SU-DHL-6 (cell line): ENCODE measurements around the gene AP5S1.

Experiments
- H2AFZ ChIP-seq: fragments of 200-600 bp; sonication (generic); 2 replicates; pipeline ENCODE4 v1.6.1; 2014; ENCODE audit warnings: low read depth, mild to moderate bottlenecking, moderate library complexity, mixed read lengths, antibody characterized with exemption, low read length; ENCODE audit not compliant: severe bottlenecking
- H3F3A ChIP-seq: fragments of 200-600 bp; shearing (Covaris generic); 2 replicates; pipeline ENCODE4 v1.6.0; 2016; ENCODE audit warnings: antibody characterized with exemption, mild to moderate bottlenecking; ENCODE audit not compliant: insufficient read depth
- H3K27ac ChIP-seq: fragments of 200-600 bp; sonication (generic); 2 replicates; pipeline ENCODE4 v1.5.1; 2016; ENCODE audit warnings: low read depth, mild to moderate bottlenecking, low read length, moderate library complexity, mixed read lengths
- H3K27me3 ChIP-seq: fragments of 200-600 bp; sonication (generic), shearing (Covaris generic); 2 replicates; pipeline ENCODE4 v1.6.0; 2014; ENCODE audit warnings: mild to moderate bottlenecking, low read length
- H3K36me3 ChIP-seq: fragments of 200-600 bp; sonication (generic); 2 replicates; pipeline ENCODE4 v1.6.1; 2014; ENCODE audit warnings: mild to moderate bottlenecking, low read length, mixed read lengths
- H3K4me2 ChIP-seq: fragments of 300-600, 200-600 bp; shearing (Covaris generic), sonication (generic); 2 replicates; pipeline ENCODE4 v1.6.0; 2014; ENCODE audit warnings: low read length, low read depth, mild to moderate bottlenecking; ENCODE audit not compliant: poor library complexity, severe bottlenecking
- H3K4me3 ChIP-seq: fragments of 200-600 bp; sonication (generic); 2 replicates; pipeline ENCODE4 v1.5.1; 2014; ENCODE audit warnings: antibody characterized with exemption, low read length, mild to moderate bottlenecking, mixed read lengths; ENCODE audit not compliant: insufficient read depth, poor library complexity, severe bottlenecking
- H3K79me2 ChIP-seq: fragments of 200-600 bp; sonication (generic); 2 replicates; pipeline ENCODE4 v1.6.1; 2014; ENCODE audit warnings: mild to moderate bottlenecking, low read length, moderate library complexity; ENCODE audit not compliant: insufficient read depth
- H3K9ac ChIP-seq: fragments of 200-600 bp; sonication (generic); 2 replicates; pipeline ENCODE4 v1.7.0; 2014; ENCODE audit warnings: mild to moderate bottlenecking, low read length
- H3K9me2 ChIP-seq: fragments of 200-600 bp; sonication (generic); replicated peaks from 2 replicates; pipeline ENCODE4 v1.6.1; 2014; ENCODE audit warnings: low read length; ENCODE audit not compliant: insufficient read depth
- H3K9me3 ChIP-seq: fragments of 200-600 bp; sonication (generic); 2 replicates; pipeline ENCODE4 v1.6.1; 2014; ENCODE audit warnings: low read length, mixed read lengths; ENCODE audit not compliant: insufficient read depth
- H4K20me1 ChIP-seq: fragments of 200-600 bp; sonication (generic); 2 replicates; pipeline ENCODE4 v1.6.1; 2014; ENCODE audit warnings: low read depth, mild to moderate bottlenecking, antibody characterized with exemption, low read length, moderate library complexity, mixed read lengths
- EZH2phosphoT487 ChIP-seq: fragments of 200-600 bp; sonication (generic), shearing (Covaris generic); conservative IDR thresholded peaks from 2 replicates; pipeline ENCODE4 v1.6.1; 2018; ENCODE audit warnings: mild to moderate bottlenecking, antibody characterized with exemption, low read length, moderate library complexity, mixed read lengths
- TF ChIP-seq, protein P1 (sequence below): fragments of 200-600 bp; sonication (generic); IDR thresholded peaks from one replicate; pipeline ENCODE4 v1.5.1; 2017; ENCODE audit warnings: antibody characterized with exemption, mild to moderate bottlenecking, low read length, moderate library complexity; ENCODE audit not compliant: insufficient read depth, poor library complexity, severe bottlenecking

The AP5S1 gene

GRCh38 chr20:3794701-3795420 is 25.5 kb upstream of the AP5S1 start:
- Histone ChIP-seq H3K27ac (peak overlapping the region; percentile 88), H4K20me1 (no peaks in the 10 kb centered on the region), H3K9me3 (no peaks in the 10 kb centered on the region), H3K4me2 (peak overlapping the region; percentile 84), H3K9ac (peak overlapping the region; percentile 80), H3K36me3 (no peaks in the 10 kb centered on the region), H2AFZ (peak overlapping the region; percentile 95), H3K27me3 (no peaks in the 10 kb centered on the region), H3K4me3 (peak overlapping the region; percentile 63), H3K79me2 (peaks cover 12% of the 10 kb centered on the region), H3F3A (no peaks in the 10 kb centered on the region), H3K9me2 (no peaks in the 10 kb centered on the region)
- no peak for TF ChIP-seq EZH2phosphoT487
- TF ChIP-seq, protein P1, sequence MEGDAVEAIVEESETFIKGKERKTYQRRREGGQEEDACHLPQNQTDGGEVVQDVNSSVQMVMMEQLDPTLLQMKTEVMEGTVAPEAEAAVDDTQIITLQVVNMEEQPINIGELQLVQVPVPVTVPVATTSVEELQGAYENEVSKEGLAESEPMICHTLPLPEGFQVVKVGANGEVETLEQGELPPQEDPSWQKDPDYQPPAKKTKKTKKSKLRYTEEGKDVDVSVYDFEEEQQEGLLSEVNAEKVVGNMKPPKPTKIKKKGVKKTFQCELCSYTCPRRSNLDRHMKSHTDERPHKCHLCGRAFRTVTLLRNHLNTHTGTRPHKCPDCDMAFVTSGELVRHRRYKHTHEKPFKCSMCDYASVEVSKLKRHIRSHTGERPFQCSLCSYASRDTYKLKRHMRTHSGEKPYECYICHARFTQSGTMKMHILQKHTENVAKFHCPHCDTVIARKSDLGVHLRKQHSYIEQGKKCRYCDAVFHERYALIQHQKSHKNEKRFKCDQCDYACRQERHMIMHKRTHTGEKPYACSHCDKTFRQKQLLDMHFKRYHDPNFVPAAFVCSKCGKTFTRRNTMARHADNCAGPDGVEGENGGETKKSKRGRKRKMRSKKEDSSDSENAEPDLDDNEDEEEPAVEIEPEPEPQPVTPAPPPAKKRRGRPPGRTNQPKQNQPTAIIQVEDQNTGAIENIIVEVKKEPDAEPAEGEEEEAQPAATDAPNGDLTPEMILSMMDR: no peak

GRCh38 chr20:3795511-3796468 is 24.6 kb upstream of the AP5S1 start, which contains the start of gene CDC25B:
TSS of gene CDC25B (plus strand) at chr20:3796310. CDS start at chr20:3796532, 222 bp downstream.
- peak within 1 kb of the TSS; percentile 80 for H3K9ac ChIP-seq
- peak within 1 kb of the TSS; percentile 72 for H3K4me3 ChIP-seq
- H3K79me2 ChIP-seq: peaks cover 12% of the 10 kb centered on the region
- no peaks in the 10 kb centered on the region for H3K9me3 ChIP-seq
- no peaks in the 10 kb centered on the region for H3K9me2 ChIP-seq
- no peaks in the 10 kb centered on the region for H4K20me1 ChIP-seq
- peak within 1 kb of the TSS; percentile 92 for H3K4me2 ChIP-seq
- H2AFZ ChIP-seq: peak within 1 kb of the TSS; percentile 95
- H3K27ac ChIP-seq: peak within 1 kb of the TSS; percentile 88
- TF ChIP-seq EZH2phosphoT487: no peak
- TF ChIP-seq, protein P1: no peak
- H3K36me3 ChIP-seq: no peaks in the 10 kb centered on the region
- H3K27me3 ChIP-seq: no peaks in the 10 kb centered on the region
- no peaks in the 10 kb centered on the region for H3F3A ChIP-seq

DNA sequence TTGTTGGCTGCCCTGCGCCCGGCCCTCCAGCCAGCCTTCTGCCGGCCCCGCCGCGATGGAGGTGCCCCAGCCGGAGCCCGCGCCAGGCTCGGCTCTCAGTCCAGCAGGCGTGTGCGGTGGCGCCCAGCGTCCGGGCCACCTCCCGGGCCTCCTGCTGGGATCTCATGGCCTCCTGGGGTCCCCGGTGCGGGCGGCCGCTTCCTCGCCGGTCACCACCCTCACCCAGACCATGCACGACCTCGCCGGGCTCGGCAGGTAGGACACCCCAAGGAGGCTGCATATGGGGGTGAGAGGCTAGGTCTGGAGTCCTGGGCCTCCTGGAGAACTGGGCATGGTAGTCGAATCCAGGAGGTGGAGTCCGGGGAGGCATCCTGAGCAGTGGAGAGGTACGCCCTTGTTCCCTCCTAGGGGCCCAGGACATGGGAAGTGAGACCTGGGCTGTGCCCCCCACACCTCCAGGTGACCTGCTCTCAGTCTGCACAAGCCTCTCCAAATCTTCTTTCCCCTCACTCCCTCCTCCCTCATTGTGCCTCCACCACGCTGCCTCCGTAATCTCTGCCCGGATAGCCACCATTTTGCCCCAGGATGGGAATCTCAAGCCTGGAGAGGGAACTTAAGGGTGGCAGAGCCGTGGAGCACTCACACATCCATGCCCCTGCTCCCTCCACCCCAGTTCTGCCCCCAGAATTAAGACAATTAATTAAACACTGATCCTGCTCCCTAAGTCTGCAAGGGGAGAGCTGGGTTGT is 23.7 kb upstream of the AP5S1 start:
- no peaks in the 10 kb centered on the region for H3K9me3 ChIP-seq
- peak overlapping the region; percentile 92 for H3K4me2 ChIP-seq
- H3K4me3 ChIP-seq: peak overlapping the region; percentile 72
- H3K27ac ChIP-seq: peak overlapping the region; percentile 50
- H4K20me1 ChIP-seq: no peaks in the 10 kb centered on the region
- H3K9me2 ChIP-seq: no peaks in the 10 kb centered on the region
- peak overlapping the region; percentile 80 for H3K9ac ChIP-seq
- H3K27me3 ChIP-seq: no peaks in the 10 kb centered on the region
- TF ChIP-seq, protein P1: no peak
- no peak for TF ChIP-seq EZH2phosphoT487
- no peak overlapping the region for H2AFZ ChIP-seq
- H3K79me2 ChIP-seq: peaks cover 12% of the 10 kb centered on the region
- no peaks in the 10 kb centered on the region for H3F3A ChIP-seq
- H3K36me3 ChIP-seq: no peaks in the 10 kb centered on the region
